GM12878 (cell line): ENCODE measurements around the gene SPIB.

ENCODE experiments used
- CBX3 ChIP-seq: fragments of 200-600 bp; sonication (generic); IDR thresholded peaks from 2 replicates; pipeline ENCODE4 v1.6.1; 2016; ENCODE audit warnings: low read depth, borderline replicate concordance
- HDAC6 ChIP-seq: fragments of 200-600 bp; sonication (generic); IDR thresholded peaks from one replicate; pipeline ENCODE4 v1.8.0; 2017; ENCODE audit warnings: antibody characterized with exemption; ENCODE audit not compliant: unreplicated experiment
- NR2C1 ChIP-seq: fragments of 450-650 bp; IDR thresholded peaks from 2 replicates; pipeline ENCODE4 v1.6.1; 2017; ENCODE audit warnings: antibody characterized with exemption, mild to moderate bottlenecking, moderate library complexity
- RFX5 ChIP-seq: IDR thresholded peaks from 2 replicates; pipeline ENCODE4 v1.6.1; 2011; ENCODE audit warnings: low read depth, low read length, improper control_type of control experiment
- TF ChIP-seq, protein P1 (sequence below), 3 experiments: IDR thresholded peaks in 2 of 3; conservative IDR thresholded peaks in 1 of 3; 2 replicates each; pipeline ENCODE4 v1.5.1; 2011; ENCODE audit warnings: low read depth in 3 of 3, low read length in 3 of 3, mild to moderate bottlenecking in 3 of 3, control low read depth in 2 of 3, moderate library complexity in 2 of 3, inconsistent platforms in 1 of 3, mixed read lengths in 1 of 3; ENCODE audit not compliant: control insufficient read depth in 2 of 3, insufficient read depth in 1 of 3; ENCODE audit errors: extremely low read depth in 1 of 3

DNA sequence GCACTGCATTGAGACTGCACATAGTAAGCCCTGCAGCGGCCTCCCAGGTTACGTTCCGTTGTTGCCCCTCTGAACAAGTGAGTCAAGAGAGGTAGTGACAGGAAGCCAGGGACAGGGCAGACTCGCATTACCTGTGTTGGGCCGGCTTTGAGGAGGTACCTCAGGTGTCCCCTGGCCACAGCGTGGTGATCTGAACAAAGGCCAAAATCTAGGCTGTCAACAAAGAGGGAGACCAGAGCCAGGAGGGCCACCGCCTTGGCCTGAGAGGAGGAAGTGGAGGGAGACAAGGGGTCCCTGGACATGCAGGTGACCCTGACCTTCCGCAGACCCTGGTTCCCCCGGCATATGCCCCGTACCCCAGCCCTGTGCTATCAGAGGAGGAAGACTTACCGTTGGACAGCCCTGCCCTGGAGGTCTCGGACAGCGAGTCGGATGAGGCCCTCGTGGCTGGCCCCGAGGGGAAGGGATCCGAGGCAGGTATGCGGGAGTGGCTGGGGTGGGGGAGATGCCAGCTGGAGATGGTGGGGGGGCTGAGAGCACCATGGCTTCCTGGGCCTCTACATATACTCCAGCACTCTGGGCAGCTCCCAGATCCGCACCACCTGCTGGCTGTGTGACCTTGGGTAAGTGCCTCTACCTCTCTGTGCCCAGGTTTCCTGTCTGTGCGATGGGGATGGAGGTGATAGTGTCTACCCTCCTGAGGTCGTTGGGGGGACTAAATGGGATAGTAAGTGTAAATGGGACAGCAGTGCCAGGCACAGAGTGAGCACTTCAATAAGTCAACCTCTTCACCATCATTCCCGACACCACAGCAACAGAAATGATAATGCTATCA is 4.8 kb downstream of the SPIB start:
- TF ChIP-seq, protein P1, sequence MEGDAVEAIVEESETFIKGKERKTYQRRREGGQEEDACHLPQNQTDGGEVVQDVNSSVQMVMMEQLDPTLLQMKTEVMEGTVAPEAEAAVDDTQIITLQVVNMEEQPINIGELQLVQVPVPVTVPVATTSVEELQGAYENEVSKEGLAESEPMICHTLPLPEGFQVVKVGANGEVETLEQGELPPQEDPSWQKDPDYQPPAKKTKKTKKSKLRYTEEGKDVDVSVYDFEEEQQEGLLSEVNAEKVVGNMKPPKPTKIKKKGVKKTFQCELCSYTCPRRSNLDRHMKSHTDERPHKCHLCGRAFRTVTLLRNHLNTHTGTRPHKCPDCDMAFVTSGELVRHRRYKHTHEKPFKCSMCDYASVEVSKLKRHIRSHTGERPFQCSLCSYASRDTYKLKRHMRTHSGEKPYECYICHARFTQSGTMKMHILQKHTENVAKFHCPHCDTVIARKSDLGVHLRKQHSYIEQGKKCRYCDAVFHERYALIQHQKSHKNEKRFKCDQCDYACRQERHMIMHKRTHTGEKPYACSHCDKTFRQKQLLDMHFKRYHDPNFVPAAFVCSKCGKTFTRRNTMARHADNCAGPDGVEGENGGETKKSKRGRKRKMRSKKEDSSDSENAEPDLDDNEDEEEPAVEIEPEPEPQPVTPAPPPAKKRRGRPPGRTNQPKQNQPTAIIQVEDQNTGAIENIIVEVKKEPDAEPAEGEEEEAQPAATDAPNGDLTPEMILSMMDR (IDR thresholded peaks at IDR 0.05 in 2 of 3, conservative IDR thresholded peaks at IDR 0.05 in 1 of 3; ENCODE audit: control insufficient read depth in 2 of 3, extremely low read depth in 1 of 3, insufficient read depth in 1 of 3, low read depth in 3 of 3, low read length in 3 of 3) = no peak
- no peak for TF ChIP-seq NR2C1
- TF ChIP-seq HDAC6 = no peak
- no peak for TF ChIP-seq RFX5
- no peak for TF ChIP-seq CBX3
